HepG2 (cell line): ENCODE data around the gene RAB6A. TPM values are rescaled to one million over a fixed set of nuclear protein-coding genes. Genes with fewer than 3 reads are reported as not detected.

ENCODE experiments used
- AGO2 ChIP-seq: fragments of 200-400 bp; formaldehyde crosslinking; optimal IDR thresholded peaks from 2 replicates; pipeline ENCODE3; 2017; ENCODE audit warnings: mild to moderate bottlenecking, low read depth, low read length, moderate library complexity
- CC2D1A ChIP-seq: sonication (generic); formaldehyde crosslinking; IDR thresholded peaks from 2 replicates; pipeline ENCODE4 v1.8.1; 2023; ENCODE audit warnings: mild to moderate bottlenecking, missing genetic modification reagents
- DMAP1 ChIP-seq: IDR thresholded peaks from 2 replicates; pipeline ENCODE4 v1.6.1; 2016
- HMG20B ChIP-seq: conservative IDR thresholded peaks from 2 replicates; pipeline ENCODE4 v1.6.1; 2016; ENCODE audit warnings: missing genetic modification reagents, missing compliant biosample characterization
- NFIB ChIP-seq: sonication (generic); formaldehyde crosslinking; IDR thresholded peaks from 2 replicates; pipeline ENCODE4 v1.9.0; 2021; ENCODE audit warnings: missing genetic modification reagents, mild to moderate bottlenecking, borderline replicate concordance
- PHF5A ChIP-seq: IDR thresholded peaks from one replicate; pipeline ENCODE4 v1.6.1; 2018; ENCODE audit warnings: low read depth, missing genetic modification reagents; ENCODE audit not compliant: unreplicated experiment
- RORA ChIP-seq: sonication (generic); formaldehyde crosslinking; IDR thresholded peaks from 2 replicates; pipeline ENCODE4 v1.5.0; 2020; ENCODE audit warnings: mild to moderate bottlenecking, missing genetic modification reagents, moderate library complexity
- SSRP1 ChIP-seq: IDR thresholded peaks from 2 replicates; pipeline ENCODE4 v1.6.1; 2016; ENCODE audit warnings: control low read depth
- SUZ12 ChIP-seq: fragments of 150-350 bp; IDR thresholded peaks from 2 replicates; pipeline ENCODE4 v1.6.1; 2014; ENCODE audit warnings: low read depth, low read length
- ZBTB21 ChIP-seq: sonication (generic); formaldehyde crosslinking; IDR thresholded peaks from 2 replicates; pipeline ENCODE4 v1.4.0; 2020; ENCODE audit warnings: missing genetic modification reagents
- ZC3H13 ChIP-seq: sonication (generic); formaldehyde crosslinking; IDR thresholded peaks from 2 replicates; pipeline ENCODE4 v1.8.1; 2023; ENCODE audit warnings: mild to moderate bottlenecking, missing genetic modification reagents, moderate library complexity
- ZFP62 ChIP-seq: sonication (generic); formaldehyde crosslinking; IDR thresholded peaks from 2 replicates; pipeline ENCODE4 v1.4.0; 2020; ENCODE audit warnings: missing genetic modification reagents
- ZNF101 ChIP-seq: sonication (generic); formaldehyde crosslinking; IDR thresholded peaks from 2 replicates; pipeline ENCODE4 v1.4.0; 2020; ENCODE audit warnings: mild to moderate bottlenecking, low read depth, missing genetic modification reagents, borderline replicate concordance
- ZNF331 ChIP-seq: sonication (generic); formaldehyde crosslinking; IDR thresholded peaks from 2 replicates; pipeline ENCODE4 v1.4.0; 2020; ENCODE audit warnings: missing genetic modification reagents
- ZNF432 ChIP-seq: sonication (generic); formaldehyde crosslinking; IDR thresholded peaks from 2 replicates; pipeline ENCODE4 v1.5.0; 2020; ENCODE audit warnings: missing genetic modification reagents, mild to moderate bottlenecking, borderline replicate concordance
- ZNF703 ChIP-seq: sonication (generic); formaldehyde crosslinking; IDR thresholded peaks from 2 replicates; pipeline ENCODE4 v1.5.1; 2020; ENCODE audit warnings: missing genetic modification reagents, mild to moderate bottlenecking, moderate library complexity, borderline replicate concordance
- ZNF775 ChIP-seq: sonication (generic); formaldehyde crosslinking; IDR thresholded peaks from 2 replicates; pipeline ENCODE4 v1.4.0; 2020; ENCODE audit warnings: missing genetic modification reagents, mild to moderate bottlenecking, moderate library complexity, borderline replicate concordance
- ZNF780A ChIP-seq: sonication (generic); formaldehyde crosslinking; IDR thresholded peaks from 2 replicates; pipeline ENCODE4 v1.8.0; 2022; ENCODE audit warnings: mild to moderate bottlenecking, missing genetic modification reagents, moderate library complexity
- ZSCAN20 ChIP-seq: sonication (generic); formaldehyde crosslinking; IDR thresholded peaks from 2 replicates; pipeline ENCODE4 v1.4.0; 2020; ENCODE audit warnings: missing genetic modification reagents, mild to moderate bottlenecking, borderline replicate concordance
- ZSCAN21 ChIP-seq: sonication (generic); formaldehyde crosslinking; IDR thresholded peaks from 2 replicates; pipeline ENCODE4 v1.8.0; 2022; ENCODE audit warnings: mild to moderate bottlenecking, missing genetic modification reagents, moderate library complexity, borderline replicate concordance
- polyA plus RNA-seq, 8 experiments: library from polyadenylated mRNA; depleted of rRNA in 3 of 8; stranded (reverse) in 7 of 8; unstranded in 1 of 8; fragments of >200 nt; fragmentation: Illumina TruSeq in 4 of 8; extraction: Trizol in 4 of 8; gene quantifications; 2 replicates each; pipeline versions ENCODE4 v1.2.1 to v1.2.3, GENCODE V29; 2011 to 2016; ENCODE audit warnings: low read depth in 4 of 8, missing spikeins in 1 of 8, mixed read lengths in 1 of 8; ENCODE audit not compliant: insufficient read depth in 1 of 8
- total RNA-seq, 5 experiments: library from RNA; depleted of rRNA; stranded (reverse); fragments of >200 nt; fragmentation: Illumina TruSeq; extraction: Trizol; gene quantifications; 2 replicates each; pipeline ENCODE4 v1.2.3, GENCODE V29; 2016; ENCODE audit warnings: low read depth in 1 of 5
- TF ChIP-seq, protein P1 (sequence below): sonication (generic); formaldehyde crosslinking; IDR thresholded peaks from 2 replicates; pipeline ENCODE4 v1.4.0; 2020; ENCODE audit warnings: mild to moderate bottlenecking, missing genetic modification reagents
- TF ChIP-seq, protein P2 (sequence below): sonication (generic); formaldehyde crosslinking; IDR thresholded peaks from 2 replicates; pipeline ENCODE4 v1.4.0; 2020; ENCODE audit warnings: missing genetic modification reagents
- TF ChIP-seq, protein P3 (sequence below): sonication (generic); formaldehyde crosslinking; IDR thresholded peaks from 2 replicates; pipeline ENCODE4 v1.5.1; 2020; ENCODE audit warnings: missing genetic modification reagents, mild to moderate bottlenecking, borderline replicate concordance
- TF ChIP-seq, protein P4 (sequence below): sonication (generic); formaldehyde crosslinking; IDR thresholded peaks from 2 replicates; pipeline ENCODE4 v1.4.0; 2020; ENCODE audit warnings: missing genetic modification reagents, borderline replicate concordance

RAB6A gene
- total and polyA plus RNA-seq, 2 of the 13 experiments (the other 11 are each of a cell fraction or from before 2014, with no cell fraction given), result 74.3 to 121 TPM

DNA sequence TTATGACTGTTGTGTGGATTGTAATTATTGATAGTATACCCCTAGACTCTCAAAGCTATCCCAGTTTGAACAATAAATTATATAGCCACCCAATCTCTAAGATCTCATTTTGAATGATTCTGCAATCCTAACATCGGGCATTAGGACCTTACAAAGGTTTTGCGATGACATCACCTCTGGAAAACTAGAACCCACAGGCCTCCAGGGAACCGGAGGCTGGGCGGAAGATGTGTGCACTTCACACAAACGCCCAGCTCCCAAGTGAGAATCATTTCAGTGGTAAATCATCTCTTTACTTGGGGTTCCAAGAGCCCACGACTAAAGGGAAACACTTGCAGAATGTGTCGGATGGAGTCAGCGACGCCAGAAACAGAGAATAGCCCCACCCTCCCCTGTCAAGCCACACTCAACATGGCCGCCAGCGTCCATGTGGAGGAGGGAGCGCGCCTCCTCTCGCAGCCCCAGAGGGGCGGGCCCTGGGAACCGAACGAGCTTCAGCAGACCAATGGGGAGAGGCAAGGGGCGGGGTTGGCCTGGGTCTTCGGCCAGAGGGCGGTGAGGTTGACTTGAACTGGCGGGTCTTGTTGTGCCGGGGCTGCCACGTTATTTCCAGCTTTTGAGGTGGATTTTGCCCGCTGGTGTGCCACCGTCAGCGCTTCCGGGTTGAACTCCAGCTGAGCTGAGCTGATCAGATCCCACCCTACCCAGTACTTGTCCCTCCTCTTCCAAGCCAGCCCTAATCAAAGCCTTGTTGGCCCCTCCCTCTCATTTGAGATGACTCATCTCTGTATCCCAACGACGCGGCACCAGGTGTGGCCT, 18.4 kb upstream of the RAB6A start (continued):
- TF ChIP-seq, protein P1, sequence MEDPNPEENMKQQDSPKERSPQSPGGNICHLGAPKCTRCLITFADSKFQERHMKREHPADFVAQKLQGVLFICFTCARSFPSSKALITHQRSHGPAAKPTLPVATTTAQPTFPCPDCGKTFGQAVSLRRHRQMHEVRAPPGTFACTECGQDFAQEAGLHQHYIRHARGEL (CRISPR knock-in tag), result no peak
- TF ChIP-seq DMAP1 (CRISPR knock-in tag) (peak; percentile 99), ZC3H13 (no peak), SUZ12 (no peak), ZSCAN20 (no peak), ZNF432 (CRISPR knock-in tag) (no peak), ZNF775 (no peak), ZSCAN21 (CRISPR knock-in tag) (peak; percentile 22; the same call in 1 of the 2 replicates), RORA (no peak), NFIB (no peak), PHF5A (CRISPR knock-in tag) (no peak), ZNF331 (CRISPR knock-in tag) (no peak), ZNF101 (CRISPR knock-in tag) (no peak), ZNF703 (no peak), AGO2 (peak; percentile 68), CC2D1A (CRISPR knock-in tag) (no peak), SSRP1 (CRISPR knock-in tag) (no peak), ZBTB21 (CRISPR knock-in tag) (peak; percentile 20; the same call in 1 of the 2 replicates), ZFP62 (CRISPR knock-in tag) (no peak), ZNF780A (no peak), HMG20B (CRISPR knock-in tag) (no peak)
- TF ChIP-seq, protein P2, sequence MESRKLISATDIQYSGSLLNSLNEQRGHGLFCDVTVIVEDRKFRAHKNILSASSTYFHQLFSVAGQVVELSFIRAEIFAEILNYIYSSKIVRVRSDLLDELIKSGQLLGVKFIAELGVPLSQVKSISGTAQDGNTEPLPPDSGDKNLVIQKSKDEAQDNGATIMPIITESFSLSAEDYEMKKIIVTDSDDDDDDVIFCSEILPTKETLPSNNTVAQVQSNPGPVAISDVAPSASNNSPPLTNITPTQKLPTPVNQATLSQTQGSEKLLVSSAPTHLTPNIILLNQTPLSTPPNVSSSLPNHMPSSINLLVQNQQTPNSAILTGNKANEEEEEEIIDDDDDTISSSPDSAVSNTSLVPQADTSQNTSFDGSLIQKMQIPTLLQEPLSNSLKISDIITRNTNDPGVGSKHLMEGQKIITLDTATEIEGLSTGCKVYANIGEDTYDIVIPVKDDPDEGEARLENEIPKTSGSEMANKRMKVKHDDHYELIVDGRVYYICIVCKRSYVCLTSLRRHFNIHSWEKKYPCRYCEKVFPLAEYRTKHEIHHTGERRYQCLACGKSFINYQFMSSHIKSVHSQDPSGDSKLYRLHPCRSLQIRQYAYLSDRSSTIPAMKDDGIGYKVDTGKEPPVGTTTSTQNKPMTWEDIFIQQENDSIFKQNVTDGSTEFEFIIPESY (CRISPR knock-in tag), result no peak
- TF ChIP-seq, protein P3, sequence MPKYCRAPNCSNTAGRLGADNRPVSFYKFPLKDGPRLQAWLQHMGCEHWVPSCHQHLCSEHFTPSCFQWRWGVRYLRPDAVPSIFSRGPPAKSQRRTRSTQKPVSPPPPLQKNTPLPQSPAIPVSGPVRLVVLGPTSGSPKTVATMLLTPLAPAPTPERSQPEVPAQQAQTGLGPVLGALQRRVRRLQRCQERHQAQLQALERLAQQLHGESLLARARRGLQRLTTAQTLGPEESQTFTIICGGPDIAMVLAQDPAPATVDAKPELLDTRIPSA (CRISPR knock-in tag), result no peak
- TF ChIP-seq, protein P4, sequence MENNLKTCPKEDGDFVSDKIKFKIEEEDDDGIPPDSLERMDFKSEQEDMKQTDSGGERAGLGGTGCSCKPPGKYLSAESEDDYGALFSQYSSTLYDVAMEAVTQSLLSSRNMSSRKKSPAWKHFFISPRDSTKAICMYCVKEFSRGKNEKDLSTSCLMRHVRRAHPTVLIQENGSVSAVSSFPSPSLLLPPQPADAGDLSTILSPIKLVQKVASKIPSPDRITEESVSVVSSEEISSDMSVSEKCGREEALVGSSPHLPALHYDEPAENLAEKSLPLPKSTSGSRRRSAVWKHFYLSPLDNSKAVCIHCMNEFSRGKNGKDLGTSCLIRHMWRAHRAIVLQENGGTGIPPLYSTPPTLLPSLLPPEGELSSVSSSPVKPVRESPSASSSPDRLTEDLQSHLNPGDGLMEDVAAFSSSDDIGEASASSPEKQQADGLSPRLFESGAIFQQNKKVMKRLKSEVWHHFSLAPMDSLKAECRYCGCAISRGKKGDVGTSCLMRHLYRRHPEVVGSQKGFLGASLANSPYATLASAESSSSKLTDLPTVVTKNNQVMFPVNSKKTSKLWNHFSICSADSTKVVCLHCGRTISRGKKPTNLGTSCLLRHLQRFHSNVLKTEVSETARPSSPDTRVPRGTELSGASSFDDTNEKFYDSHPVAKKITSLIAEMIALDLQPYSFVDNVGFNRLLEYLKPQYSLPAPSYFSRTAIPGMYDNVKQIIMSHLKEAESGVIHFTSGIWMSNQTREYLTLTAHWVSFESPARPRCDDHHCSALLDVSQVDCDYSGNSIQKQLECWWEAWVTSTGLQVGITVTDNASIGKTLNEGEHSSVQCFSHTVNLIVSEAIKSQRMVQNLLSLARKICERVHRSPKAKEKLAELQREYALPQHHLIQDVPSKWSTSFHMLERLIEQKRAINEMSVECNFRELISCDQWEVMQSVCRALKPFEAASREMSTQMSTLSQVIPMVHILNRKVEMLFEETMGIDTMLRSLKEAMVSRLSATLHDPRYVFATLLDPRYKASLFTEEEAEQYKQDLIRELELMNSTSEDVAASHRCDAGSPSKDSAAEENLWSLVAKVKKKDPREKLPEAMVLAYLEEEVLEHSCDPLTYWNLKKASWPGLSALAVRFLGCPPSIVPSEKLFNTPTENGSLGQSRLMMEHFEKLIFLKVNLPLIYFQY (CRISPR knock-in tag), result 0 out of 2 replicates have a peak, but pooled peaks have one; percentile 41
